Chondrocyte (in vitro differentiated cells): ENCODE data around the gene PRMT6. TPM values are rescaled to one million over a fixed set of nuclear protein-coding genes. Genes with fewer than 3 reads are reported as not detected.
"Not testable (repeated sequence)": the region's sequence is repeated elsewhere in the genome, so short reads cannot be mapped to it uniquely, and the experiment has no call there.

ENCODE experiments used
- DNase-seq: peaks from one replicate; pipeline ENCODE4 v3.0.0; 2021; ENCODE audit warnings: mixed read lengths, low spot score
- H3K27ac Mint-ChIP-seq: one replicate; pipeline ENCODE4 v1.8.0; 2021; ENCODE audit warnings: mild to moderate bottlenecking, moderate library complexity, mixed read lengths; ENCODE audit not compliant: unreplicated experiment
- H3K27me3 Mint-ChIP-seq: 2 replicates; pipeline ENCODE4 v1.8.0; 2021; ENCODE audit warnings: low read depth, mixed read lengths
- H3K36me3 Mint-ChIP-seq: 2 replicates; pipeline ENCODE4 v1.8.0; 2021; ENCODE audit warnings: low read depth, mixed read lengths
- H3K4me1 Mint-ChIP-seq: 2 replicates; pipeline ENCODE4 v1.8.0; 2021; ENCODE audit warnings: low read depth, mild to moderate bottlenecking, mixed read lengths
- H3K4me3 Mint-ChIP-seq: one replicate; pipeline ENCODE4 v1.8.0; 2021; ENCODE audit warnings: mild to moderate bottlenecking, moderate library complexity, mixed read lengths; ENCODE audit not compliant: unreplicated experiment
- H3K9me3 Mint-ChIP-seq: 2 replicates; pipeline ENCODE4 v1.8.0; 2021; ENCODE audit warnings: low read depth, mixed read lengths
- total RNA-seq: library from RNA; stranded (reverse); gene quantifications from 3 replicates; pipeline ENCODE4 v1.2.1, GENCODE V29; 2021
- TF ChIP-seq, protein P1 (sequence below): fragments of 200-600 bp; sonication (generic); IDR thresholded peaks from 2 replicates; pipeline ENCODE4 v1.5.0; 2021; ENCODE audit warnings: antibody characterized with exemption, mild to moderate bottlenecking, moderate library complexity

The PRMT6 gene
- total RNA-seq, 1 donor from 2014 or later, result 13.2 TPM

DNA sequence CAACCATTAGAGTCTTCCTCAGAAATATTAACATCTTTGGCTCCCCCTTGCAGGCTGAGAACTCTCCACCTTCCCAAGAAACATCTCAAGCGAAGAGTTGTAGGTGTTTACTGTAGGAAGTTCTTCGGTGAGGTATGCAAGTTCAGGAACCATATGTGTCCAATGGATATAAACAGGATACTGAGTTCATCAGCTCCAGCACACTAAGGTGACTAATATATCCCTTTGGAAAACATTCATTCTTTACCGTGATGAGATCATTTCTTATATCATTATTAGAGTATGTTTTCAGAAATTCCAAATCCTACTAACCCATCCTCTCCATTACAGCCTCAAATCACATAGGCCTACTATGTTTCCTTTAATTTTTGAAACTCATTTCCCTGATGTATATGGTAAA, 37.3 kb upstream of the PRMT6 start:
- H3K9me3 Mint-ChIP-seq, result no peaks in the 10 kb centered on the region
- H3K27me3 Mint-ChIP-seq, result peaks cover 8% of the 10 kb centered on the region
- H3K4me1 Mint-ChIP-seq, result no peaks in the 10 kb centered on the region
- no peaks in the 10 kb centered on the region for H3K36me3 Mint-ChIP-seq
- no peak for DNase-seq
- no peak overlapping the region for H3K4me3 Mint-ChIP-seq
- TF ChIP-seq, protein P1, sequence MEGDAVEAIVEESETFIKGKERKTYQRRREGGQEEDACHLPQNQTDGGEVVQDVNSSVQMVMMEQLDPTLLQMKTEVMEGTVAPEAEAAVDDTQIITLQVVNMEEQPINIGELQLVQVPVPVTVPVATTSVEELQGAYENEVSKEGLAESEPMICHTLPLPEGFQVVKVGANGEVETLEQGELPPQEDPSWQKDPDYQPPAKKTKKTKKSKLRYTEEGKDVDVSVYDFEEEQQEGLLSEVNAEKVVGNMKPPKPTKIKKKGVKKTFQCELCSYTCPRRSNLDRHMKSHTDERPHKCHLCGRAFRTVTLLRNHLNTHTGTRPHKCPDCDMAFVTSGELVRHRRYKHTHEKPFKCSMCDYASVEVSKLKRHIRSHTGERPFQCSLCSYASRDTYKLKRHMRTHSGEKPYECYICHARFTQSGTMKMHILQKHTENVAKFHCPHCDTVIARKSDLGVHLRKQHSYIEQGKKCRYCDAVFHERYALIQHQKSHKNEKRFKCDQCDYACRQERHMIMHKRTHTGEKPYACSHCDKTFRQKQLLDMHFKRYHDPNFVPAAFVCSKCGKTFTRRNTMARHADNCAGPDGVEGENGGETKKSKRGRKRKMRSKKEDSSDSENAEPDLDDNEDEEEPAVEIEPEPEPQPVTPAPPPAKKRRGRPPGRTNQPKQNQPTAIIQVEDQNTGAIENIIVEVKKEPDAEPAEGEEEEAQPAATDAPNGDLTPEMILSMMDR, result no peak
- no peak overlapping the region for H3K27ac Mint-ChIP-seq

DNA sequence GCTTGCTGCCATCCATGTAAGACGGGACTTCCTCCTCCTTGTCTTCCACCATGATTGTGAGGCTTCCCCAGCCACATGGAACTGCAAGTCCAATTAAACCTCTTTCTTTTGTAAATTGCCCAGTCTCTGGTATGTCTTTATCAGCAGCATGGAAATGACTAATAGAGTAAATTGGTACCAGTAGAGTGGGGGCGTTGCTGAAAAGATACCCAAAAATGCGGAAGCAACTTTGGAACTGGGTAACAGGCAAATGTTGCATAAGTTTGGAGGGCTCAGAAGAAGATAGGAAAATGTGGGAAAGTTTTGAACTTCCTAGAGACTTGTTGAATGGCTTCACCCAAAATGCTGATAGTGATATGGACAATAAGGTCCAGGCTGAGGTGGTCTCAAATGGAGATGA, 17.6 kb upstream of the PRMT6 start:
- peaks cover 14% of the 10 kb centered on the region for H3K27me3 Mint-ChIP-seq
- H3K4me1 Mint-ChIP-seq, H3K27ac Mint-ChIP-seq, DNase-seq, H3K36me3 Mint-ChIP-seq, H3K4me3 Mint-ChIP-seq, H3K9me3 Mint-ChIP-seq: not testable (repeated sequence)

DNA sequence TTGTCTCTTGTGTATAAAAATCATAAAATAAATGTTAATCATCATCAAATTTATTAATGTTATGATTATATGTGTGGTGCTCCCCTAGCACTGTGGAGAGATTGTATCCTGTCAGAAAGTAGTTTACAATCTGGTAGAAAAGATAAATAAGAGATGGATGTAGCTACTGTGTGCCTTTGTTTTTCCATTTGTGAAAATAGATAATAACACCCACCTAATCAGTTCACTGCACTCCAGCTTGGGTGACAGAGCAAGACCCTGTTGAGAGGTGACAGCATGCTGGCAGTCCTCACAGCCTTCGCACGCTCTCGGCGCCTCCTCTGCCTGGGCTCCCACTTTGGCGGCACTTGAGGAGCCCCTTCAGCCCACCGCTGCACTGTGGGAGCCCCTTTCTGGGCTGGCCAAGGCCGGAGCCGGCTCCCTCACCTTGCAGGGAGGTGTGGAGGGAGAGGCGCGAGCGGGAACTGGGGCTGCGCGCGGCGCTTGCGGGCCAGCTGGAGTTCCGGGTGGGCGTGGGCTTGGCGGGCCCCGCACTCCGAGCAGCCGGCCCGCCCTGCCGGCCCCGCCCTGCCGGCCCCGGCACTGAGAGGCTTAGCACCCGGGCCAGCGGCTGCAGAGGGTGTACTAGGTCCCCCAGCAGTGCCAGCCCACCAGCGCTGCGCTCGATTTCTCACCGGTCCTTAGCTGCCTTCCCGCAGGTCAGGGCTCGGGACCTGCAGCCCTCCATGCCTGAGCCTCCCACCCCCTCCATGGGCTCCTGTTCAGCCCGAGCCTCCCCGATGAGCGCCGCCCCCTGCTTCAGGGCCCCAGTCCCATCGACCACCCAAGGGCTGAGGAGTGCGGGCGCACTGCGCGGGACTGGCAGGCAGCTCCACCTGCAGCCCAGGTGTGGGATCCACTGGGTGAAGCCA, 11.9 kb upstream of the PRMT6 start:
- not testable (repeated sequence) for H3K36me3 Mint-ChIP-seq, H3K4me1 Mint-ChIP-seq, H3K27ac Mint-ChIP-seq, H3K4me3 Mint-ChIP-seq
- Mint-ChIP-seq H3K9me3 (peaks cover 17% of the 10 kb centered on the region), H3K27me3 (peaks cover 12% of the 10 kb centered on the region)
- peak; percentile 73 for DNase-seq

DNA sequence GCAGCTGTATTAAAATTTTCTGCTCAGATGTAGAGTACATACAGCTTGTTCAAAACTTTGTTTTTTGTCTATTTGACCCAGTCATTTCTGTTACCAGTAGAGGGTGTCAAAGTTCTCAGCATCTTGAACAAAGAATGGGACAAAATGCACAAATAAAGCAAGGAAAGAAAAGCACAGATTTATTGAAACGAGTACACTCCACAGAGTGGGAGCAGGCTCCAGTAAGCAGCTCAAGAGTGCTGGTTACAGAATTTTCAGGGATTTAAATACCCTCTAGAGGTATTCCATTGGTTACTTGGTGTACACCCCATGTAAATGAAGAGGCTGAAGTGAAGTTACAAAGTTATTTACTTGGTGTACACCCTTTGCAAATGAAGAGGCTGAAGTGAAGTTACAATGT, 8.9 kb upstream of the PRMT6 start:
- no peaks in the 10 kb centered on the region for H3K4me1 Mint-ChIP-seq
- no peak overlapping the region for H3K27ac Mint-ChIP-seq
- TF ChIP-seq, protein P1, result no peak
- H3K9me3 Mint-ChIP-seq, result peaks cover 22% of the 10 kb centered on the region
- no peaks in the 10 kb centered on the region for H3K36me3 Mint-ChIP-seq
- H3K4me3 Mint-ChIP-seq, result no peak overlapping the region
- H3K27me3 Mint-ChIP-seq, result peaks cover 4% of the 10 kb centered on the region
- no peak for DNase-seq

DNA sequence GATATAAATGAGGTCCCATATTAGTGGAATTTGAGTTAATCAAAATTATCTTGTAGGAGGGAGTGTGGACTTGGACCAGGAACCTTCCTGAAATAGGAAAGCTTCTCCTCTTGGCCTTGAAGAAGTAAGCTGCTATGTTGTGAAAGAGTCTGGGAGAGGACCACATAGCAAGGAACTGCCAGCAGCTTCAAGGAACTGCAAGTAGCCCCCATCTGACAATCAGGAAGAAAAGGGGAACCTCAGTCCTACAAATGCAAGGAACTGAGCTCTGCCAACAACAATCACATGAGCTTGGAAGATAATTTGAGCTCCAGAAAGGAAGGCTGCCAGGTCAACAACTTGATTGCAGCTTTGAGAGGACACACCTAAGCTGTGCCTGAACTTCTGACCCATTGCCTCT, 8.2 kb upstream of the PRMT6 start:
- H3K36me3 Mint-ChIP-seq, result no peaks in the 10 kb centered on the region
- H3K4me1 Mint-ChIP-seq, result no peaks in the 10 kb centered on the region
- no peak for DNase-seq
- no peak overlapping the region for H3K27ac Mint-ChIP-seq
- TF ChIP-seq, protein P1, result no peak
- no peak overlapping the region for H3K4me3 Mint-ChIP-seq
- peaks cover 2% of the 10 kb centered on the region for H3K27me3 Mint-ChIP-seq
- peaks cover 22% of the 10 kb centered on the region for H3K9me3 Mint-ChIP-seq

DNA sequence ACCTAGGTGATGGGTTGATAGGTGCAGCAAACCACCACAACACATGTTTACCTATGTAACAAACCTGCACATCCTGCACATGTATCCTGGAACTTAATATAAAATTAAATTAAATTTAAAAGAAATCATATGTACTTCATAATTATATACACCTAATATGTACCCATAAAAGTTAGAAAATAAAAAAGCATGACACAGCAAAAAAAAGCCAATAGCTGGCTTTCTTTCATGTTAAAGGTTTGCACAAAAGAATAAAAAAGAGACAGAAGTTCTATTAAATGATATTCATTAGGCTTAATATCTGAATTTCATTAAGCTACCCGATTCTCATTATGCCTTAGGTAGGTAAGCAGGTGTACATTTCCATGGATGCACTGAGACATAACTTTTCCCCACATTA, 5.2 kb upstream of the PRMT6 start:
- TF ChIP-seq, protein P1, result no peak
- Mint-ChIP-seq H3K27ac (no peak overlapping the region), H3K9me3 (peaks cover 22% of the 10 kb centered on the region), H3K4me1 (no peaks in the 10 kb centered on the region), H3K4me3 (no peak overlapping the region), H3K36me3 (no peaks in the 10 kb centered on the region), H3K27me3 (no peaks in the 10 kb centered on the region)
- no peak for DNase-seq

DNA sequence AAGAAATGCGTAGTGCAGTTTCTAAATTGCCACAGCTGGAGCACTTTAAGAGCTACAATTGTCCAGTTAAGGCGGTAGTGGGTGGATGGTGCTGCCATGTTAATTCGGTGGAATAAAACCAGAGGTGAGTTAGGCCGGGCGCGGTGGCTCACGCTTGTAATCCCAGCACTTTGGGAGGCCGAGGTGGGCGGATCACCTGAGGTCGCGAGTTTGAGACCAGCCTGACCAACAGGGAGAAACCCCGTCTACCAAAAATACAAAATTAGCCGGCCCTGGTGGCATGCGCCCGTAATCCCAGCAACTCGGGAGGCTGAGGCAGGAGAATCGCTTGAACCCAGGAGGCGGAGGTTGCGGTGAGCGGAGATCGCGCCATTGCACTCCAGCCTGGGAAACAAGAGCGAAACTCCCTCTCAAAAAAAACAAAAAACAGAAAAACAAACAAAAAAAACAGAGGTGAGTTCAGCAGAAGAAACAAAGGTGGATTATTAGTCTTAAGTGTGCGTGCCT, 502 bp upstream of the PRMT6 start:
- not testable (repeated sequence) for DNase-seq, H3K9me3 Mint-ChIP-seq, H3K27me3 Mint-ChIP-seq, H3K27ac Mint-ChIP-seq, H3K36me3 Mint-ChIP-seq
- Mint-ChIP-seq H3K4me3 (peak overlapping the region; percentile 87), H3K4me1 (peaks cover 11% of the 10 kb centered on the region)
